Heart left ventricle (tissue), 13 donors: ENCODE results near the gene FUS.

Experiments used
- POLR2A ChIP-seq, 2 donors: fragments of 450-650 bp; IDR thresholded peaks; one replicate each; pipeline ENCODE4 v1.6.1; 2017; ENCODE audit warnings: antibody characterized with exemption in 2 of 2, mild to moderate bottlenecking in 2 of 2, moderate library complexity in 2 of 2
- TF ChIP-seq, protein P1 (sequence below), 12 donors: fragments of 200-600 bp; sonication (generic) in 4 of 12; IDR thresholded peaks; one replicate each; pipeline versions ENCODE4 v1.5.0 to v1.8.0; 2018 to 2022; ENCODE audit warnings: antibody characterized with exemption in 12 of 12, mild to moderate bottlenecking in 5 of 12
- donor health status: ischemic (EF 13 %, LVEDD 7.1; RV severe dilation, severe dysfunction).
- donor health status: DM: no; HTN: yes; CAD: no.
- donor health status: DM: no; HTN: no; CAD: no.
- donor health status: ischemic (EF 25% LVEDD 6.9; RV normal size, moderate dysfunction).
- donor health status: ischemic (EF 25% LVEDD 5.7; RV mildly dilated, moderate dysfunction).
- donor health status: ischemic (EF 35%, LVEDD 5.7; RV mildly dilated, moderate dysfunction).
- donor health status: nonischemic (EF 11% LVEDD 7.7; RV severe dilation, severe dysfunction).
- donor health status: DM: yes; HTN: yes; CAD: no.
- donor health status: PGD.
- donor health status: ischemic (EF 29% LVEDD 5.4; RV normal size, mild dysfunction).
- donor health status: nonischemic (EF 23%, LVEDD 6.1; RV moderate dilation, normal function).

DNA sequence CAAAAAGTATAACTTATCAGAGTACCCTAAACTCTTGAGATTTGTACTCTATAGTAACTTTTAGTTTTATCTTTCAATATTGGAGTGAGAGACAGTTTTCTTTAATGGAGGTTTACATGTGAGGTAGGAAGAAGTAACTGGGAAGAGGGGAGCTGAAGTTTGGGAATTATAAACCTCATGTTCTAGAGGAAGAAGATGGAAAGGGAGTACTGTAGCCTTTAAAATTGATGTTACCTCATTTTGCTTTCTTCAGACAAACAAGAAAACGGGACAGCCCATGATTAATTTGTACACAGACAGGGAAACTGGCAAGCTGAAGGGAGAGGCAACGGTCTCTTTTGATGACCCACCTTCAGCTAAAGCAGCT lies 9.5 kb downstream of the FUS start:
- TF ChIP-seq, protein P1, sequence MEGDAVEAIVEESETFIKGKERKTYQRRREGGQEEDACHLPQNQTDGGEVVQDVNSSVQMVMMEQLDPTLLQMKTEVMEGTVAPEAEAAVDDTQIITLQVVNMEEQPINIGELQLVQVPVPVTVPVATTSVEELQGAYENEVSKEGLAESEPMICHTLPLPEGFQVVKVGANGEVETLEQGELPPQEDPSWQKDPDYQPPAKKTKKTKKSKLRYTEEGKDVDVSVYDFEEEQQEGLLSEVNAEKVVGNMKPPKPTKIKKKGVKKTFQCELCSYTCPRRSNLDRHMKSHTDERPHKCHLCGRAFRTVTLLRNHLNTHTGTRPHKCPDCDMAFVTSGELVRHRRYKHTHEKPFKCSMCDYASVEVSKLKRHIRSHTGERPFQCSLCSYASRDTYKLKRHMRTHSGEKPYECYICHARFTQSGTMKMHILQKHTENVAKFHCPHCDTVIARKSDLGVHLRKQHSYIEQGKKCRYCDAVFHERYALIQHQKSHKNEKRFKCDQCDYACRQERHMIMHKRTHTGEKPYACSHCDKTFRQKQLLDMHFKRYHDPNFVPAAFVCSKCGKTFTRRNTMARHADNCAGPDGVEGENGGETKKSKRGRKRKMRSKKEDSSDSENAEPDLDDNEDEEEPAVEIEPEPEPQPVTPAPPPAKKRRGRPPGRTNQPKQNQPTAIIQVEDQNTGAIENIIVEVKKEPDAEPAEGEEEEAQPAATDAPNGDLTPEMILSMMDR (IDR thresholded peaks at IDR 0.05): no peak
- no peak for TF ChIP-seq POLR2A (IDR thresholded peaks at IDR 0.05)
